GM19397 (cell line): ENCODE results near the gene SPIRE2.
"Not testable (repeated sequence)": the region's sequence is repeated elsewhere in the genome, so short reads cannot be mapped to it uniquely, and the experiment has no call there.

Source experiments
- ATAC-seq: cut with Tn5 transposase; IDR thresholded peaks from one replicate; pipeline ENCODE4 v1.9.1; 2021; ENCODE audit warnings: mild to moderate bottlenecking, moderate library complexity; ENCODE audit not compliant: unreplicated experiment

The SPIRE2 gene

DNA sequence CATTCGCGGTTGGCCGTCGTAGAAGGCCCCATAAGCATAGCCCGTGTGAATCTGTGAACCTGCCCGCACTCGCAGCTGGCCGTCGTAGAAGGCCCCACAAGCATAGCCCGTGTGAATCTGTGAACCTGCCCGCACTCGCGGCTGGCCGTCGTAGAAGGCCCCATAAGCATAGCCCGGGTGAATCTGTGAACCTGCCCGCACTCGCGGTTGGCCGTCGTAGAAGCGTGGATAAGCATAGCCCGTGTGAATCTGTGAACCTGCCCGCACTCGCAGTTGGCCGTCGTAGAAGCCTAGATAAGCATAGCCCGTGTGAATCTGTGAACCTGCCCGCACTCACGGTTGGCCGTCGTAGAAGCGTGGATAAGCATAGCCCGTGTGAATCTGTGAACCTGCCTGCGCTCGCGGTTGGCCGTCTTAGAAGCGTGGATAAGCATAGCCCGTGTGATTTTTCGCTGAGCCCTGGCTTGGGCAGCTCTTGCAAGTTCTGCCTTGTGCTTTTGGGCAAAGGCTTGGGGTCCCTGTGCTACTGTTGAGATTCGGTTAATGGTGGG lies 6.6 kb downstream of the SPIRE2 start:
- ATAC-seq: not testable (repeated sequence)

DNA sequence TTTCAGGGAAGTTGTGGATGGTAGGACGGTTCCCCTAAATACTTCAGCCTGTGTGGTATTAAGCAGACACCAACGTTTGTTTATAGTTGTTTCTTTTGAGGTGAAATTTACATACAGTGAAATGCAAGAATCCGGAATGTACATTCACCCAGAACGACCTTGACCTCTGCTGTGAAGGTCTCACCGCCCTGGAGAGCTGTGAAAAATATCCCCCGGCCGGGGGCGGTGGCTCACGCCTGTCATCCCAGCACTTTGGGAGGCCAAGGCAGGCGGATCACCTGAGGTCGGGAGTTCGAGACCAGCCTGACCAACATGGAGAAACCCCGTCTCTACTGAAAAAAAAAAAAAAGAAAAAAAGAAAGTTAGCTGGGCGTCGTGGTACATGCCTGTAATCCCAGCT lies 8.2 kb downstream of the SPIRE2 start:
- not testable (repeated sequence) for ATAC-seq

DNA sequence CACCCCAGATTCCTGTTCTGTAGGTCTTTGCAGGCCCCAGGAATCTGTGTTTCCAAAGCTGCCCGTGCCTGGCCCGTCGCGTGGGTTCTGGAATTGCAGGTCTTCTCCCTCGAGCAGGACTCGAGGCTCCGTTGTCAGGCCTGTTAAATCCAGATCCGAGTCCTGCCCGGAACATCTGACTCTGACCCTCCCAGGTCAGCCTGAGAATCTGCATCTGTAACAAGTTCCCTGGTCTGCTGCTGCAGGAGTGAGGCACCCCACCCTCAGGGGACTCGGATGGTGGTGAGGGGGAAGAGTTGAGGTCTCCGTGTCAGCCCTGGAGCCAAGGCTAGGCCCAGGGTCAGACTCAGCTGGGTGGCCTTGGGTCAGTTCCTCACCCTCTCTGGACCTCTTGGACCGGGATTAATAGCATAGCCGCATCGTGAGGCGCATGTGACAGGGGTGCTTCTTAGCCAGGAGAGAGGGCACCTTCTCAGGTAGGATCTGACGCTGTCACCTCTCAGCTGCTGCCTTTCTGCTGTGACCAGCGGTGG lies 8.8 kb downstream of the SPIRE2 start:
- no peak for ATAC-seq

DNA sequence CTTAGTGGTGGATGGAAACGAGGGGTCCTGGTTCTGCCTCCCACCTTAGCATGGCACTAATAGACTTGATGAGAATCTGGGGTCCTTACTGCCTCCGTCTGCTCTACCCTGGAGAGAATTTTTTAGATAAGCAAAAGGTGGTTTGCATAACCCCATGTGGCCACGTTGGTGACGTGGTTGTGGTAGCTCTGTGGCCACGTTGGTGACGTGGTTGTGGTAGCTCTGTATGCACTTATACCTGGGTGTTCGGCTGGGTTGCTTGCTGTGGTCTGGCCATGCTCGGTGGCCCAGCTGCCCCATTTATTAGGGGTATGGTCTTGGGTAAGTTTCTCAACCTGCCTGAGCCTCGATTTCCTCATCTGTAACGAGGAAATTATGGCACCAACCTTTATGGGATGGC lies 13.0 kb downstream of the SPIRE2 start:
- ATAC-seq: no peak

DNA sequence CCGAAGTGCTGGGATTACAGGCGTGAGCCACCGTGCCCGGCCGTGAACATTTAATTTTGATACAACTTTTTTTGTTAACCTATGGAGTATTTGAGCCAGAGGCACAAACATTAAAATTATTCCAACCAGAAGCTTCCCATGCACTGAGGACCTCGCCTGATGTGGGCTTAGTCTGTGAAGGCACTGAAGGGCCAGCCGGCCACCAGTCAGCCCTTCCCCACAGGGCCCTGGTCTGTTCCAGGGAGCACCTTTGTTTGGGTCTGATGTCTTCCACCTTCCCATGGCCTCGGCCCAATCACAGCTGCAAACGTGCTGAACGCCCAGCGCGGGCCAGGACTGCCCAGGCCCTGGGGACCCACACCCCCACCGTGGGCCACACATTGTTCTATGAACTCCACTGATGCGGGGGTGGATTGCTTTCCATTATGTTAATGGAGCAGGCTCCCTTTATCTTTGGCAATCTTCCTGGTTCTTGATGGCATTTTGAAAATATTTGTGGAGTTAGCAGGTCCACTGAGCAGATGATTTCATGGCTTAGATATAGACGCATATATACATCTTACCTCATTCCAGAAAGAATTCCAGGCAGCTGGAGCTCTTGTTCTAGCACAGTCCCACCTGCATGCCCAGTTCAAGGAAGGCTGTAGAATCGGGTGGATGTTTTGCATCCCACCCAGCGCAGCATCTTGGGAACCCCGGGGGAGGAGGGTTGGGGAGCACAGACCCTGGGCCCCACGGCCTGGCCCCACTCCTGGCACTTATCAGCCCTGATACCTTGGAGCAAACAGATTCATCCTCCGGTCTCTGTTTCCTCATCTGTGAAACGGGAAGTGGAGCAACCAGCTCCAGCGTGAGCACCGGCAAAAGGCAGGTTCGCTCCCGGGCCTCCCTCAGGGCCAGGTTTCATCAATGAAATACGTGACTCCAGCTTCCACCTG lies 14.5 kb downstream of the SPIRE2 start:
- ATAC-seq: no peak

DNA sequence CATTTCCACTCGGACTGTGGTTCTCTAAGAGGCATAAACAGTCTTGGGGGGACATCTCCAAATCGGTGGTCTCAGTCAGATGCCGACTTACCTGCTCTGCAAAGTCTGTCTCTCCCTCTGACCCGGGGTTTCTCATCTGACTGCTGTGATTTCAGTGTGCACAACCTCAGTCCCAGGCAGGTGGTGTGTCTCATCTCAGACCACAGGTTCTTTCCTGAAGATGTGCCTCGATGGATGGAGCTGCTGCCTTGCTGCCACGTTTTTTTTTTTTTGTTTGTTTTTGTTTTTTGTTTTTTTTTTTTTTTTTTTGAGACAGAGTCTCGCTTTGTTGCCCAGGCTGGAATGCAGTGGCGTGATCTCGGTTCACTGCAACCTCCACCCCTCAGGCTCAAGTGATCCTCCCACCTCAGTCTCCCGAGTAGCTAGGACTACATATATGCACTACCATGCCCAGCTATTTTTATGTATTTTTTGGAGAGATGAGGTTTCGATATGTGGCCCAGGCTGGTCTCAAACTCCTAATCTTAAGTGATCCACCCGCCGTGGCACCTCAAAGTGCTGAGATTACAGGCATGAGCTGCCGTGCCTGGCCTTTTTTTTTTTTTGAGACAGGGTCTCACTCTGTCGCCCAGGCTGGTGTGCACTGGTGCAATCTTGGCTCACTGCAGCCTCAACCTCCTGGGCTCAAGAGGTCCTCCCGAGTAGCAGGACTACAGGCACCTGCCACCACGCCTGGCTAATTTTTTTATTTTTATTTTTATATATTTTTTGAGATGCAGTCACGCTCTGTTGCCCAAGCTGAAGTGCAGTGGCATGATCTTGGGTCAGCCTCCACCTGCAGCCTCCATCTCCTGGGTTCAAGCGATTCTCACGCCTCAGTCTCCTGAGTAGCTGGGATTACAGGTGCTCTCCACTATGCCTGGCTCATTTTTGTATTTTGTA lies 15.4 kb downstream of the SPIRE2 start:
- ATAC-seq: no peak

DNA sequence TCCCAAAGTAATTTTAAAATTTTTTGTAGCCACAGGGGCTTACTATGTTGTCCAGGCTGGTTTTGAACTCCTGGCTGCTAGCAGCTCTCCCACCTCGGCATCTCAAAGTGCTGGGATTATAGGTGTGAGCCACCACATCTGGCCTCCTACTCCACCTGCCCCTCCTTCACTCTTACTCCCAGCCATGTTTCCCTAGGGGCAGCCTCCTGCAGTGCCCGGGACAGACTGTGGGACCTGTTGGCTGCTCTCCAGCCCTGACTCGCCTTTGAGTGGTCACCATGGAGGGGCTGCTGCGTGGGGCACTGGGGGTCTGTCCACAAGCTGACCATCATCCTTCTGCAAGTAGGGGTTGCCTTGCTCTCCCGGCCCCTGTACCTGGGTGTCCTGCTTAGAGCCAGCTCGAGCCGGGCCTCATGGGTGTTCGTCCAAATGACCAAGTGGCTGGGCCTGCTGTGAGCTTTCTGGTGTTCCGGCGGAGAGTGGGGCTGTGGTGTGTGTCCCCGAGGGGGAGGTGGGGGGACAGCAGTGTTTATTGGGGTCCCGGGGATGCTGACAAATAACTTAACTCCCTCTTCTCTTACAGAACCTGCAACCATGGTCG lies 16.6 kb downstream of the SPIRE2 start:
- ATAC-seq: no peak

DNA sequence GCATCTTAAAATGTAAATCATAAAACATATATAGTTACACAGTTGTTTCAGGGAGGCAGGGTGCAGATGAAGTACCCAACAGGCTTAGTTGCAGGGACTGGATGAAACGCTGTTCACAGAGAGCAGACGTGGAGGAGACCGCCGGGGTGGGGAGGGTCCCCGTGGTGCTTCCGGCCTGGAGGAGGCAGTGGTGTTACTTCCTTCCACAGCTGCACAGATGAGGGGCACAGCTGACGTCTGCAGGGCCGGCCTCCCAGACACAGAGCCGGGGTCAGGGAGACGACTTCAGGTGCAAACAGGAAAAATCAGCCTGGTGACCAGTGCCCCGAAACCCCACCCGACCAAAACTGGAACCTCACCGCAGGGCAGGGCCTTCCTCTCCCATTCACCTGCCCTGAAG lies 17.1 kb downstream of the SPIRE2 start:
- ATAC-seq: no peak

DNA sequence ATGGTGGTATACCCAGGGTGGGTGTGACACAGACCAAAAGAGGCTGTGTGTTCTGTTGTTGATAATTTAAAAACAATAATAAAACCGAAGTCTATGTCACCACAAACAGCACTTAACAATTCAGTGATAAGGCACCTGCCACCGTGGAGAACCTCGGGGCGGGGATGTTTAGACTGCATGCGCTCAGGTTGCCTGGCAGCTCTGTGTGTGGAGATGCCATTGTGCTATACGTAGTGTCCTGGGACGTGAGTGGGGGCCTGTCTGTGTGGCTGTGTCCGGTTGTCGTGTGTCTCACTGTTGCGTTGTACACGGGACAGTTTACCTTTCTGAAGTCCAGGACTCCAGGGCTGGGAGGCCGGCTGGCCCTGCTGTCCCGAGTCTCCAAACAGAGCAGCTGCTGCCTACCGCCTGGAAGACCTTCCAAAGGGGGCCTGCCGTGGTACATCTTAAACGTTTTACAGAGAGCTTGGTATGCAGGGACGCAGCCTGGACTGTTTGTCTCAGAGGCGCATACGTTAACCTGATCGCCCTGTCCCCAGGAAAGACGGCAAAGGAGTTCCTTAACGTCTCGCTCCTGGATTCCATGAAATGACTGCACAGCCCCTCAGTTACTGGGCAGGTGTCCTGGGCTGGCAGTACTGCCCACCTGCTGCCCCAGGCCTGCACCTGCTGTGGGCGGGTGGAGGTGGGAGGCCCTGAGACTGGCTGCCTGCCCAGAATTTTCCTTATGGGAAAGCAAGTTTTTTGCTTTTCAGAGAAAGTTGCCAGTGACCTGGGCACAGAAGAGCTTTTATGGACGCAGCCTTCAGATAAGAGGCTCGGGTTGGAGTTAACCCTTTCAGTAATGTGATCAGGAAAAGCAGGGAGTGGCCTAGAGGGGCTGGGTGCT lies 19.0 kb downstream of the SPIRE2 start:
- no peak for ATAC-seq

DNA sequence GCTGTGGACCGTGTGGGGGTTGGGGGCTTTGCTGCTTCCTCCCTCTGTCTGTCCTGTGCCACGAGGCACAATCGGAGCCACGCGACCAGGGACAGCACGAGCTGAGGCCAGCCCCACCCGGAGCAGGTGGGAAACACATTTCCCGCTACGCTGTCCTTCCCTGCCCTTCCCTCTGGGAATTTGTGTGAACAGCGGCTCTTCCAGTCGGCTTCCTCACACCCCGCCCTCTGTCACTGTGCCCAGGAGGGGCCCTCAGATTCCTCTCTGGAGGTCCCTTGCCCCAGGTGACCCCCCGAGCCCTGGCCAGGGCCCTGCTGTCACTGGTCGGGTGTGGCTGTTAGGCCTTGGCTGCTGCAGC lies 19.6 kb downstream of the SPIRE2 start:
- ATAC-seq: no peak

DNA sequence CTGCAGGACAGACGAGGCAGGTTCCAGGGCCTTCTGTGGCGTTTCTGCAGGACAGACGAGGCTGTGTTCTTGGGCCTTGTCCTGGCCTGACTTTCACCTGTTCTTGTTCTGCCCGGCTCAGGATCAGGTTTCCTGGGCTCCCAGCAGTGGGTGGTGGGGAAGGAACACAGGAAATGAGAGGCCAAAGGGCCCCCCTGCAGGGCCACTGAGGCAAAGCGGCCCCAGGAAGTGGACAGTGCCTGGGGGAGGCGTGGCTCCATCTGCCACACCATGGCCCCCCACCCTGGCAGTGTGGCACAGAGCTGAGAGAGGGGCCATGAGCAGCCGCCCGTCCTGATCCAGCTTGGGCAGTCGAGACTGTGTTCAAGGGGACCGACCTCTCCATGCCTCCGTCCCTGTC lies 20.7 kb downstream of the SPIRE2 start:
- ATAC-seq: no peak

DNA sequence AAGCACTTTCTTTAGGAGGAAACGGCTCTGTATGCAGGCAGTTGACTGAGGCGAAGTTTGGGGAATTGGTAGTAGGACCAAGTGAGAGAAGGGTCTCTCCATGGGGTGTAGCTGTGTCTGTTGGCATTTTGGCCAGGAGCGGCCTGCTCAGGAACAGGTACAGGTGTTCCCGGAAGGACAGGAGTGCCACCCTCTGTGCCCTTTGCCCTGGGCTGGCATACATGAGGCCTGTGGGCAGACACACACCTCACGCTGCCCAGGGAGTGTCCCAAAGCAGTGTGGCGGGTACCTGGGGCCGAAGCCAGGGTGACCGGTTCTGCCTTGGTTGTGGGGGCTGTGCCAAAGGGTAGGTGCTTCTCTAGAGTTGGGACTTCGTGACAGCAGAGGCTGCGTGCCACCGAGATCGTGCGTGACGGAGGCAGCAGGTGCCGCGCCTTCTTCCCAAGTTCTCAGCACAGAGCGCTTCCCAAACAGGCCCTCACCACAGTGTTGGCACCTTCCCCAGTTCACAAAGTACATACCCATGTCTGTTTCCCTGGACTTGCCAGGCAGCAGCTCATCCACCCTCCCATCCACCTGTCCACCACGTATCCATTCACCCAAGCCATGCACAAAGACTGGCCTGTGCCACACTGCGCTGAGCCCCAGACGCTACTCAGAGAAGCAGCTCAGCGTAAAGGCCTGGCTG lies 25.2 kb downstream of the SPIRE2 start:
- no peak for ATAC-seq

DNA sequence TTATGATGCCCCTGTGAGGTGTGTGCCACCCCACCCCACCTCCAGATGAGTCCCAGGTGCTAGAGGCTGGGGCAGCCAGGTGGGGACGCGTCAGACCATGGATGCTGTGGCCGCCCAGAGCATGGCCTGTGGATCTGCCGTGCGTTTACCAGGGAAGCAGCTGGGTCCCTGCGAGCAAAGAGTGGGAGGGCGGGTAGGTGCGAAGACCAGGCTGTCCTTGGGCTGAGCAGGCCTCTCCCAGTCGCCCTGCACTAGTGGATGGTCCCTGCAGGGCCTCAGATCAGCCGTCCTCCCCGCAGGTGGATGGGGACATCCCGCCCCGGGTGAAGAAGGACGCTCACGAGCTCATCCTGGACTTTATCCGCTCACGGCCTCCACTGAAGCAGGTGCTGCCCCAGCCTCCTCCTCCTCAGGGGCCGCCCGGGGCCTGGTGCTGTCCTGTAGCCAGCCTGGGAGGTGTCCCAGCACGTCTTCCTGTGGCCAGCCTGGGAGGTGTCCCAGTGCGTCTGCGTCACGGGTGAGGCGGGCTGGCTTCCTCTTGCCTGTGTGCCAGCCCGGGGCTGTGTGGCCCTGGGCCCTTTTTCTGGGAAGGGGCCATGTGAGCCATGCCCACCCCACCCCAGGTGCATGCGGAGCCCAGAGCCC lies 27.1 kb downstream of the SPIRE2 start:
- no peak for ATAC-seq

DNA sequence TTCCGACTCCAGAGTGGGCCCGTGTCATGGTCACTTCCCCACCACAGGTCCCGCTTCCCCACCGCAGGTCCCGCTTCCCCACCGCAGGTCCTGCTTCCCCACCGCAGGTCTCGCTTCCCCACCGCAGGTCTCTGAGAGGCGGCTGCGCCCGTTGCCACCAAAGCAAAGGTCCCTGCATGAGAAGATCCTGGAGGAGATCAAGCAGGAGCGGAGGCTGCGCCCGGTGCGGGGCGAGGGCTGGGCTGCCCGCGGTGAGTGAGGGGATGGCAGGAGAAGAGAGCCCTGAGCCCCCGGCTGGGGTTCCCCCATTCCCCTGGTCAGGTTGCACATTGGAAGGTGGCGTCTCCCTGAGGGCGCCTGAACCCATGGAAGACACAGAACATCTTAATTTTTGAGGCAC lies 27.7 kb downstream of the SPIRE2 start:
- ATAC-seq: no peak

DNA sequence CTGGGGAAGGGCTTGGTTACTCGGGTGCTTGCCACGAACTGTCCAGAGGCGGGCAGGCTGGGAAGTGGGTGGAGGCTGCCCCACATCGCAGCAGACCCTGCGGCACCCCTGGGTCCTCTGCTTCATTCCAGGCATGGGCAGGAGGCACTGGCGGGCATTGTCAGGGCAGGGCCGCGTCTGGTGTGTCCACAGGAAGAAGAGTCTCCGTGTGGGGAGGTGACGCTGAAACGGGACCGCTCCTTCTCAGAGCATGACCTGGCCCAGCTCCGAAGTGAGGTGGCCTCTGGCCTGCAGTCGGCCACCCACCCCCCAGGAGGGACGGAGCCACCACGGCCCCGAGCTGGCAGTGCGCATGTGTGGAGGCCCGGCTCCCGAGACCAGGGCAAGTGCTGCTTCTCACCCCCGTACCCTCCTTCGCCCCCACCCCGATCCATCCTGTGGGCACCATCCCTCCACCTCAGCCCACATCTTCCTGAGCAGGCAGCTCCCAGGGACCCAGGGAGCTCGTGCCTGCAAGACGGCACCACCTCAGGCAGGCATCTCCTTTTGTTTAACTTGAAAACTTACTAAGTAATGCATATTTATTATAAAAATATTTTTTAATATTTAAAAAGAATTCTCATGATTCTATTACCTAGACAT lies 30.8 kb downstream of the SPIRE2 start:
- ATAC-seq: no peak

DNA sequence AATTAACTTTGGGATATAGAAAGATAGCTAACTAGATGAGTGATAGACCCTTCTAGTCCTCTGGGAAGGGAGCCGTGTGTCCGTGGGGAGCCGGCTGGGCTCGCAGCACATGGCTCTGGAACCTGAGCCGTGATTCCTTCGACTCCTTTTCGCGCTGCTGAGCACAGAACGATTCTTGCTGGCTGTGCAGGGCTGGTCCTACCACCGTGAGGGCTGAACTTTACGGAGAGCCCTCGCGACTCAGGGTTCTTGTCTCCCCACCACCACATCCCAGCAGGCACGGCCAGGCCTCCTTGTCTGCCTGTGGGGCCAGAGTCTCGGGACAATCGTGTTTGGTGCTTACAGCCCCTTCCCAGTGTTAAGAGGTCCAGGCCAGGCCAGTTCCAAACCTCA lies 31.3 kb downstream of the SPIRE2 start:
- no peak for ATAC-seq

DNA sequence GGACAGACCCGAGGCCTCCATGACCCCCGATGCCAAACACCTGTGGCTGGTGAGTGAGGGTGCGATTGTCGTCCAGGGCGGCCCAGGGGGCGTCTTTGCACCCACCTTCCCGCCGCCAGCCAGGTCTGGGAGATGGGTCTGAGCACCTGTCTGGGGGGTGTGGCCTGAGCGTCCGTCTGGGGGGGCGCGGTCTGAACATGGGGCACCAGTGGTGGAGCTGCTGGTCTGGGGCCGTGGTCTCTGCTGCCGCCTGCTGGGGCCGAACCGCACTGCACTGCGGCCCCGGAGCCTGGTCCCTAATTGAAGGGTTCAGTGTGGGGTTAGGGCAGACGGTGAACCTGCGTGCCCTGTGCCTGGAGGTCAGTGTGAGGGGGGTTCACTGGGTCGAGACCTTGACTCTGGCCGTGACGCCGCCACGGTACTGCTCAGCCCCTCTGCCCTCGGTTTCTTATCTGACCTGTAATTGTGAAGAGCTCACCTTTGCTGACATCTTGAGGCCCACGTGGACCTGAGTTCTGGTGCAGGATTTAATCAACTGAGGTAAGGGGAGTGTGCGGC lies 32.6 kb downstream of the SPIRE2 start:
- no peak for ATAC-seq

DNA sequence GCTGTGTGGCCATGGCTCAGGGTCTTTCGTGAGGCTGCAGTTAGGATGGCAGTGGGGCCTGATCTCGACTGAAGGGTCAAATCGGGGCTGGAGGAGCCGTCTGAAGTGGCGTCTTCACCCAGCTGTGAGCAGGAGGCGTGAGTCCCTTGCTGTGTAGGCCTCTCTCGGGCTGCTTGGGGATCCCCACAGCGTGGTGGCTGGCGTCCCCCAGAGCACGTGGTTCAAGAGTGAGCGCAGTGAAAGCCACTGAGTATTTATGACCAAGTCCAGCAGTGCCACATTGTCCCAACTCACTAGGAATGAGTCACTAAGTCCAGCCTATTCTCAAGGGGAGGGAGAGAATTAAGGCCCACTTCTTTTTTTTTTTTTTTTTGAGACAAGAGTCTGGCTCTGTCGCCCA lies 33.4 kb downstream of the SPIRE2 start:
- no peak for ATAC-seq
